22Rv1 (cell line): ENCODE results near the gene RAD21L1.

Source experiments
- ZFX ChIP-seq: fragments of 450-650 bp; IDR thresholded peaks from 2 replicates; pipeline ENCODE4 v1.6.1; 2017; ENCODE audit warnings: antibody characterized with exemption, borderline replicate concordance
- TF ChIP-seq, protein P1 (sequence below): fragments of 450-650 bp; IDR thresholded peaks from 2 replicates; pipeline ENCODE4 v1.5.1; 2017; ENCODE audit warnings: mild to moderate bottlenecking

DNA sequence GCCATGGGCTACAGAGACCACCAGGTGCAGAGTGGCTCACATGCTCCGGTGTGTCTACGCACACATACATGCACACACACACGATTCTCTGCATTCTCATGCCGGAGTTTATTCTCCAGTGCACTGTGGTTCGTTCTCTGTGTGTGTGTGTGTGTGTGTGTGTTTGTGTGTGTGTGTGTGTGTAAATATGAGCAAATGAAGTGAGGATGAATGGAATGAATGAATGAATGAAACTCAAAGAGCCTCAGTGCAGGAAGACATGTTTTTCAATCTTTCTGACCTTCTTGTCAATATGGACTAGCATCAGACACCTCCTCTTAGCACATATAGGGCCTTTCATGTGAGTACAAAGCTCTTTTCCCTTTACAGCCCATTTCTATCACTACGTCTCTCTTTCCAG is 42.7 kb upstream of the RAD21L1 start:
- TF ChIP-seq, protein P1, sequence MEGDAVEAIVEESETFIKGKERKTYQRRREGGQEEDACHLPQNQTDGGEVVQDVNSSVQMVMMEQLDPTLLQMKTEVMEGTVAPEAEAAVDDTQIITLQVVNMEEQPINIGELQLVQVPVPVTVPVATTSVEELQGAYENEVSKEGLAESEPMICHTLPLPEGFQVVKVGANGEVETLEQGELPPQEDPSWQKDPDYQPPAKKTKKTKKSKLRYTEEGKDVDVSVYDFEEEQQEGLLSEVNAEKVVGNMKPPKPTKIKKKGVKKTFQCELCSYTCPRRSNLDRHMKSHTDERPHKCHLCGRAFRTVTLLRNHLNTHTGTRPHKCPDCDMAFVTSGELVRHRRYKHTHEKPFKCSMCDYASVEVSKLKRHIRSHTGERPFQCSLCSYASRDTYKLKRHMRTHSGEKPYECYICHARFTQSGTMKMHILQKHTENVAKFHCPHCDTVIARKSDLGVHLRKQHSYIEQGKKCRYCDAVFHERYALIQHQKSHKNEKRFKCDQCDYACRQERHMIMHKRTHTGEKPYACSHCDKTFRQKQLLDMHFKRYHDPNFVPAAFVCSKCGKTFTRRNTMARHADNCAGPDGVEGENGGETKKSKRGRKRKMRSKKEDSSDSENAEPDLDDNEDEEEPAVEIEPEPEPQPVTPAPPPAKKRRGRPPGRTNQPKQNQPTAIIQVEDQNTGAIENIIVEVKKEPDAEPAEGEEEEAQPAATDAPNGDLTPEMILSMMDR: no peak
- no peak for TF ChIP-seq ZFX
